ENCODE results near the gene JAK1. TPM values are rescaled to one million over a fixed set of nuclear protein-coding genes. Genes with fewer than 3 reads are reported as not detected.

JAK1 gene
- total and polyA plus RNA-seq, 9 of the 15 experiments (the other 6 are each of a cell fraction or from before 2014, with no cell fraction given) = 9.7 to 44.1 (median 42.5) TPM

DNA sequence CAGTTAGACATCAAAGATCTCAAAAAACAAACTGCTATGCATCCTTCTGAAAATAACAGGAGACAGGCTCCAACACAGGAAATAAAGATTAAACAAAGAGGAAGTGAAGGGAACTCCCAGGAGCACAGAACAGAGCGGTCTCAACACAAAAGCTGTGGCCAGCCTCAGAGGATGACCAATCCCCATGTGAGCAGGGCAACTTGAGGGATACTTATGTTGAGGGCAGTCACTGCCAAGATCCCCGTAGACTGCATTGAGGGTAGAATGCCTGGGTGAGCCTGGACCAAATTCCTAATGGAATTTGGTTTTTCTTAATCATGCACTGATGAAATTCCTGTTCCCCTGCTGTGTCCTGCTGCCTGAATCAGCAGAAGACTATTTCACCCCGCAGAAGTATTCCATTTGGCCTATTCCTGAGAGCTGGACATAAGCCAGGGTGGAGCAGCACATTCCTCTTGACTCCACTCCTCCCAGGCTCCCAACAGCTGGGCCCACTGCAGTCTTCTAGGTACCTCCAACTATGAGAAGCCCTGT is 49.0 kb downstream of the JAK1 start (continued):
- TF ChIP-seq ZBTB40 (IDR thresholded peaks at IDR 0.05) (peak; percentile 38; the same call in 1 of the 2 replicates), ZBTB40 (CRISPR knock-in tag; IDR thresholded peaks at IDR 0.05) (no peak), L3MBTL2 (IDR thresholded peaks at IDR 0.05) (peak; percentile 34; the same call in 1 of the 2 replicates), COPS2 (conservative IDR thresholded peaks at IDR 0.05) (no peak), FOSL1 (tag; conservative IDR thresholded peaks at IDR 0.05) (peak; percentile 31; the same call in 1 of the 2 replicates), POLR2A (conservative IDR thresholded peaks at IDR 0.05) (no peak), ELF2 (CRISPR knock-in tag; IDR thresholded peaks at IDR 0.05) (no peak), SPI1 (IDR thresholded peaks at IDR 0.05; ENCODE audit: borderline replicate concordance, low read depth, low read length) (peak; percentile 97), ETV6 (IDR thresholded peaks at IDR 0.05; ENCODE audit: borderline replicate concordance in 1 of 2, low read depth in 2 of 2, low read length in 1 of 2) (peak in 1 of 2 experiments; percentile 84; a peak in 2 of 4 replicates), ETV6 (CRISPR knock-in tag; IDR thresholded peaks at IDR 0.05; ENCODE audit: borderline replicate concordance) (no peak), NFIC (IDR thresholded peaks at IDR 0.05) (0 out of 2 replicates have a peak, but pooled peaks have one; percentile 33), STAG1 (CRISPR knock-in tag; IDR thresholded peaks at IDR 0.05; ENCODE audit: borderline replicate concordance) (no peak)
- TF ChIP-seq, protein P1, sequence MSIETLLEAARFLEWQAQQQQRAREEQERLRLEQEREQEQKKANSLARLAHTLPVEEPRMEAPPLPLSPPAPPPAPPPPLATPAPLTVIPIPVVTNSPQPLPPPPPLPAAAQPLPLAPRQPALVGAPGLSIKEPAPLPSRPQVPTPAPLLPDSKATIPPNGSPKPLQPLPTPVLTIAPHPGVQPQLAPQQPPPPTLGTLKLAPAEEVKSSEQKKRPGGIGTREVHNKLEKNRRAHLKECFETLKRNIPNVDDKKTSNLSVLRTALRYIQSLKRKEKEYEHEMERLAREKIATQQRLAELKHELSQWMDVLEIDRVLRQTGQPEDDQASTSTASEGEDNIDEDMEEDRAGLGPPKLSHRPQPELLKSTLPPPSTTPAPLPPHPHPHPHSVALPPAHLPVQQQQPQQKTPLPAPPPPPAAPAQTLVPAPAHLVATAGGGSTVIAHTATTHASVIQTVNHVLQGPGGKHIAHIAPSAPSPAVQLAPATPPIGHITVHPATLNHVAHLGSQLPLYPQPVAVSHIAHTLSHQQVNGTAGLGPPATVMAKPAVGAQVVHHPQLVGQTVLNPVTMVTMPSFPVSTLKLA (conservative IDR thresholded peaks at IDR 0.05) = no peak

Measured in K562 (cell line).